OCI-LY1 (cell line): ENCODE results near the gene WASHC3.
"Not testable (repeated sequence)": the region's sequence is repeated elsewhere in the genome, so short reads cannot be mapped to it uniquely, and the experiment has no call there.

Source experiments
- H2AFZ ChIP-seq: fragments of 200-600 bp; sonication (generic), shearing (Covaris generic); 2 replicates; pipeline ENCODE4 v1.6.0; 2014; ENCODE audit warnings: antibody characterized with exemption, mild to moderate bottlenecking, low read length
- H3F3A ChIP-seq: fragments of 200-600 bp; sonication (generic), shearing (Covaris generic); 2 replicates; pipeline ENCODE4 v1.6.0; 2014; ENCODE audit warnings: mild to moderate bottlenecking, antibody characterized with exemption, low read length, moderate library complexity; ENCODE audit not compliant: insufficient read depth
- H3K27ac ChIP-seq: fragments of 200-600 bp; sonication (generic); 2 replicates; pipeline ENCODE4 v1.5.1; 2014; ENCODE audit warnings: low read length, mixed run types, mild to moderate bottlenecking, low read depth; ENCODE audit not compliant: poor library complexity, severe bottlenecking
- H3K27me3 ChIP-seq: fragments of 200-600 bp; sonication (generic); 2 replicates; pipeline ENCODE4 v1.6.0; 2014; ENCODE audit warnings: antibody characterized with exemption, mild to moderate bottlenecking, low read length, moderate library complexity; ENCODE audit not compliant: insufficient read depth
- H3K36me3 ChIP-seq: fragments of 200-600 bp; sonication (generic); 2 replicates; pipeline ENCODE4 v1.6.1; 2014; ENCODE audit warnings: mild to moderate bottlenecking, antibody characterized with exemption, low read length, moderate library complexity, mixed read lengths; ENCODE audit not compliant: insufficient read depth
- H3K4me1 ChIP-seq: fragments of 200-600 bp; sonication (generic); 2 replicates; pipeline ENCODE4 v1.5.1; 2014; ENCODE audit warnings: mild to moderate bottlenecking, low read length, moderate library complexity; ENCODE audit not compliant: insufficient read depth, severe bottlenecking
- H3K4me2 ChIP-seq: fragments of 200-600 bp; sonication (generic), shearing (Covaris generic); 2 replicates; pipeline ENCODE4 v1.6.1; 2014; ENCODE audit warnings: low read length
- H3K4me3 ChIP-seq: fragments of 200-600 bp; sonication (generic); 2 replicates; pipeline ENCODE4 v1.5.1; 2014; ENCODE audit warnings: low read length, low read depth, mild to moderate bottlenecking, mixed read lengths; ENCODE audit not compliant: poor library complexity, severe bottlenecking
- H3K79me2 ChIP-seq: fragments of 200-600 bp; shearing (Covaris generic); 2 replicates; pipeline ENCODE4 v1.6.1; 2016; ENCODE audit warnings: mixed run types, low read length, mixed read lengths; ENCODE audit not compliant: insufficient read depth
- H3K9ac ChIP-seq: fragments of 200-600 bp; sonication (generic), shearing (Covaris generic); 2 replicates; pipeline ENCODE4 v1.6.1; 2014; ENCODE audit warnings: mild to moderate bottlenecking, low read length, mixed read lengths
- H3K9me2 ChIP-seq: fragments of 200-600 bp; sonication (generic), shearing (Covaris generic); 2 replicates; pipeline ENCODE4 v1.6.1; 2014; ENCODE audit warnings: low read depth, mild to moderate bottlenecking, low read length, mixed read lengths
- H3K9me3 ChIP-seq: fragments of 200-600 bp; shearing (Covaris generic); 2 replicates; pipeline ENCODE4 v1.6.1; 2014; ENCODE audit warnings: low read length, mixed read lengths
- H4K20me1 ChIP-seq: fragments of 200-600 bp; sonication (generic), shearing (Covaris generic); 2 replicates; pipeline ENCODE4 v1.6.0; 2016; ENCODE audit warnings: mild to moderate bottlenecking, low read length; ENCODE audit not compliant: insufficient read depth
- CTCF ChIP-seq: fragments of 200-600 bp; sonication (generic), shearing (Covaris generic); IDR thresholded peaks from 2 replicates; pipeline ENCODE4 v1.5.1; 2017; ENCODE audit warnings: mild to moderate bottlenecking, antibody characterized with exemption, low read length, moderate library complexity, mixed read lengths
- EZH2 ChIP-seq: fragments of 200-600 bp; sonication (generic), shearing (Covaris generic); IDR thresholded peaks from 2 replicates; pipeline ENCODE4 v1.8.0; 2017; ENCODE audit warnings: borderline replicate concordance, mixed run types, mild to moderate bottlenecking, antibody characterized with exemption, low read length, moderate library complexity, mixed read lengths

Gene WASHC3

GRCh38 chr12:102093319-102093718 is 31.5 kb upstream of the WASHC3 start:
- H3K36me3 ChIP-seq = peaks cover 42% of the 10 kb centered on the region
- TF ChIP-seq EZH2 = no peak
- no peaks in the 10 kb centered on the region for H3K27me3 ChIP-seq
- no peak overlapping the region for H3K4me2 ChIP-seq
- H3K79me2 ChIP-seq = no peaks in the 10 kb centered on the region
- H3K9me3 ChIP-seq = no peaks in the 10 kb centered on the region
- no peak overlapping the region for H3K9ac ChIP-seq
- no peaks in the 10 kb centered on the region; the same call in 1 of the 2 replicates for H3F3A ChIP-seq
- H3K27ac ChIP-seq = no peak overlapping the region
- H4K20me1 ChIP-seq = no peaks in the 10 kb centered on the region
- no peaks in the 10 kb centered on the region for H3K4me1 ChIP-seq
- no peaks in the 10 kb centered on the region for H3K9me2 ChIP-seq
- H3K4me3 ChIP-seq = no peak overlapping the region
- no peak overlapping the region for H2AFZ ChIP-seq

- H3K9me2 ChIP-seq, H3K4me1 ChIP-seq, H3K9me3 ChIP-seq, H4K20me1 ChIP-seq, H3K27ac ChIP-seq, H3K79me2 ChIP-seq, H3K4me2 ChIP-seq, H3K4me3 ChIP-seq, H3K9ac ChIP-seq, H3F3A ChIP-seq, H2AFZ ChIP-seq, H3K27me3 ChIP-seq: not testable (repeated sequence)
- H3K36me3 ChIP-seq = peaks cover 24% of the 10 kb centered on the region
Observed at GRCh38 chr12:102089228-102089835, 27.5 kb upstream of the WASHC3 start.

- Histone ChIP-seq H3K36me3 (peaks cover 73% of the 10 kb centered on the region), H4K20me1 (no peaks in the 10 kb centered on the region), H3K27ac (no peak overlapping the region), H3K79me2 (no peaks in the 10 kb centered on the region), H3K4me2 (no peak overlapping the region), H3K27me3 (no peaks in the 10 kb centered on the region), H3K9me3 (no peaks in the 10 kb centered on the region), H3K4me1 (no peaks in the 10 kb centered on the region), H3K4me3 (no peak overlapping the region), H3F3A (no peaks in the 10 kb centered on the region), H3K9me2 (no peaks in the 10 kb centered on the region), H3K9ac (no peak overlapping the region), H2AFZ (no peak overlapping the region)
- no peak for TF ChIP-seq CTCF
- no peak for TF ChIP-seq EZH2
Observed at GRCh38 chr12:102080842-102081241, 19.1 kb upstream of the WASHC3 start.

GRCh38 chr12:102072092-102072491 is 10.3 kb upstream of the WASHC3 start:
- not testable (repeated sequence) for H3K4me2 ChIP-seq, H3K9ac ChIP-seq, H3K9me3 ChIP-seq, H2AFZ ChIP-seq, H4K20me1 ChIP-seq, H3K4me1 ChIP-seq, H3F3A ChIP-seq, H3K4me3 ChIP-seq, H3K9me2 ChIP-seq, H3K27ac ChIP-seq, H3K27me3 ChIP-seq, H3K79me2 ChIP-seq
- peaks cover 28% of the 10 kb centered on the region for H3K36me3 ChIP-seq
